T follicular helper cell (primary cell): ENCODE measurements around the gene OR2AT4.
A peak's percentile ranks its signal among the peaks of the same experiment; 100 is the strongest.
"Not testable (repeated sequence)": the region's sequence is repeated elsewhere in the genome, so short reads cannot be mapped to it uniquely, and the experiment has no call there.

Experiments used
- DNase-seq: peaks from one replicate; pipeline ENCODE4 v3.0.0-alpha.2; 2020; ENCODE audit warnings: low read depth

The OR2AT4 gene

GRCh38 chr11:75068559-75068958 is 28.1 kb downstream of the OR2AT4 start:
- DNase-seq, result no peak

GRCh38 chr11:75066061-75066460 is 30.6 kb downstream of the OR2AT4 start:
- no peak for DNase-seq

- no peak for DNase-seq
These were observed 32.8 kb downstream of the OR2AT4 start for GRCh38 chr11:75063741-75064314.

- no peak for DNase-seq
These were observed 37.4 kb downstream of the OR2AT4 start for GRCh38 chr11:75059299-75059698.

- DNase-seq, result no peak
These were observed 39.9 kb downstream of the OR2AT4 start for GRCh38 chr11:75056814-75057213.

GRCh38 chr11:75055511-75055910 is 41.2 kb downstream of the OR2AT4 start:
- DNase-seq, result no peak

- DNase-seq, result no peak
These were observed 44.2 kb downstream of the OR2AT4 start for GRCh38 chr11:75052457-75052856.

GRCh38 chr11:75051043-75051442 is 45.6 kb downstream of the OR2AT4 start:
- no peak for DNase-seq

- no peak for DNase-seq
These were observed 46.2 kb downstream of the OR2AT4 start for GRCh38 chr11:75050516-75050915.

- not testable (repeated sequence) for DNase-seq
These were observed 47.0 kb downstream of the OR2AT4 start for GRCh38 chr11:75049501-75050266.

- DNase-seq, result no peak
These were observed 49.5 kb downstream of the OR2AT4 start for GRCh38 chr11:75047191-75047590.

- DNase-seq, result not testable (repeated sequence)
These were observed 50.0 kb downstream of the OR2AT4 start for GRCh38 chr11:75046668-75047067.

GRCh38 chr11:75044381-75045170 is 52.1 kb downstream of the OR2AT4 start:
- DNase-seq, result not testable (repeated sequence)

- DNase-seq, result not testable (repeated sequence)
These were observed 54.9 kb downstream of the OR2AT4 start for GRCh38 chr11:75041821-75042220.

GRCh38 chr11:75041263-75041662 is 55.4 kb downstream of the OR2AT4 start:
- no peak for DNase-seq

GRCh38 chr11:75040167-75040770 is 56.4 kb downstream of the OR2AT4 start:
- DNase-seq, result no peak

- DNase-seq, result no peak
These were observed 60.6 kb downstream of the OR2AT4 start for GRCh38 chr11:75035911-75036565.

GRCh38 chr11:75035256-75035655 is 61.4 kb downstream of the OR2AT4 start:
- no peak for DNase-seq

GRCh38 chr11:75033916-75034315 is 62.8 kb downstream of the OR2AT4 start:
- no peak for DNase-seq

GRCh38 chr11:75032550-75032935 is 64.1 kb downstream of the OR2AT4 start:
- no peak for DNase-seq

- DNase-seq, result peak; percentile 29
These were observed 64.7 kb downstream of the OR2AT4 start for GRCh38 chr11:75031771-75032549.
